ENCODE measurements around the gene OR1I1. TPM values are rescaled to one million over a fixed set of nuclear protein-coding genes. Genes with fewer than 3 reads are reported as not detected.

Gene OR1I1
- total RNA-seq, 1 experiment from 2014 or later, result not detected

Other genes starting within 250 kb of the OR1I1 start
- gene OR7A5, start 247.0 kb upstream of the OR1I1 start, total RNA-seq (2014; rRNA removed; shearing (Covaris generic)), result not detected in 2 replicates
- gene OR7C1, start 247.0 kb upstream of the OR1I1 start, total RNA-seq (2014; rRNA removed; shearing (Covaris generic)), result not detected in 2 replicates
- gene OR7A10, start 233.3 kb upstream of the OR1I1 start, total RNA-seq (2014; rRNA removed; shearing (Covaris generic)), result not detected in 2 replicates
- not detected in 2 replicates for gene OR7A17, start 196.1 kb upstream of the OR1I1 start, total RNA-seq (2014; rRNA removed; shearing (Covaris generic))
- not detected in 2 replicates for gene OR7C2, start 140.7 kb upstream of the OR1I1 start, total RNA-seq (2014; rRNA removed; shearing (Covaris generic))
- gene SLC1A6, start 102.3 kb upstream of the OR1I1 start, total RNA-seq (2014; rRNA removed; shearing (Covaris generic)), result not detected in 2 replicates
- gene CASP14, start 32.7 kb upstream of the OR1I1 start, total RNA-seq (2014; rRNA removed; shearing (Covaris generic)), result not detected in 2 replicates
- gene SYDE1, start 25.2 kb downstream of the OR1I1 start, total RNA-seq (2014; rRNA removed; shearing (Covaris generic)), result 61.6 and 65.7 TPM in 2 replicates
- 16.1 and 18.6 TPM in 2 replicates for gene NOTCH3, start 118.8 kb downstream of the OR1I1 start, total RNA-seq (2014; rRNA removed; shearing (Covaris generic))
- gene EPHX3, start 150.2 kb downstream of the OR1I1 start, total RNA-seq (2014; rRNA removed; shearing (Covaris generic)), result not detected in 2 replicates

Measured in A172 (cell line).